Measurements from ENCODE around the gene CYP4A11. TPM values are rescaled to one million over a fixed set of nuclear protein-coding genes. Genes with fewer than 3 reads are reported as not detected.
"Not testable (repeated sequence)": the region's sequence is repeated elsewhere in the genome, so short reads cannot be mapped to it uniquely, and the experiment has no call there.

The CYP4A11 gene, protein sequence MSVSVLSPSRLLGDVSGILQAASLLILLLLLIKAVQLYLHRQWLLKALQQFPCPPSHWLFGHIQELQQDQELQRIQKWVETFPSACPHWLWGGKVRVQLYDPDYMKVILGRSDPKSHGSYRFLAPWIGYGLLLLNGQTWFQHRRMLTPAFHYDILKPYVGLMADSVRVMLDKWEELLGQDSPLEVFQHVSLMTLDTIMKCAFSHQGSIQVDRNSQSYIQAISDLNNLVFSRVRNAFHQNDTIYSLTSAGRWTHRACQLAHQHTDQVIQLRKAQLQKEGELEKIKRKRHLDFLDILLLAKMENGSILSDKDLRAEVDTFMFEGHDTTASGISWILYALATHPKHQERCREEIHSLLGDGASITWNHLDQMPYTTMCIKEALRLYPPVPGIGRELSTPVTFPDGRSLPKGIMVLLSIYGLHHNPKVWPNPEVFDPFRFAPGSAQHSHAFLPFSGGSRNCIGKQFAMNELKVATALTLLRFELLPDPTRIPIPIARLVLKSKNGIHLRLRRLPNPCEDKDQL
- not detected in 2 replicates for total RNA-seq

DNA sequence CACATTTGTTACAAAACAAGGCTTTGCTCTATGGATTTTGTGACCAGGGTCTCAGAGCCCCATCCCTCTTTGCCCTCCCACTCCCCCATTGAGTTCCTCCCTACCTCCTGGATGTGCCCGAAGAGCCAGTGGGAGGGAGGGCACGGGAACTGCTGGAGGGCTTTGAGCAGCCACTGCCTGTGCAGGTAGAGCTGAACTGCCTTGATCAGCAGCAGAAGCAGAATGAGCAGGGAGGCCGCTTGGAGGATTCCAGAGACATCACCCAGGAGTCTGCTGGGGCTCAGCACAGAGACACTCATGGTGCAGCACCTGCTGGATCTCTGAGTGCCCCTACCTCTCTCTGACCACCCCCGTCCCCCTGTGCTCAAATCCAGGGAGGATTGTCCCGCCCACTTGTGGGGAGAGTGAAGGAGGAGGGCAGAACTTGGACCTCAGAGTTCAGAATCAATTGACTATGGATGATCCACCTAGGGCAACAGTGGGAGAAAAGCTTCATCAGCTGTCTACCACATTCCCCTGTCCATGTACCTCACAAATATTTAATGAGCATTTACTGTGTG is at the start of gene CYP4A11:
TSS of gene CYP4A11 (minus strand) at position 342 of the 560 bp plus-strand sequence. CDS start at position 299, 43 bp downstream.
- TF ChIP-seq, protein P1, sequence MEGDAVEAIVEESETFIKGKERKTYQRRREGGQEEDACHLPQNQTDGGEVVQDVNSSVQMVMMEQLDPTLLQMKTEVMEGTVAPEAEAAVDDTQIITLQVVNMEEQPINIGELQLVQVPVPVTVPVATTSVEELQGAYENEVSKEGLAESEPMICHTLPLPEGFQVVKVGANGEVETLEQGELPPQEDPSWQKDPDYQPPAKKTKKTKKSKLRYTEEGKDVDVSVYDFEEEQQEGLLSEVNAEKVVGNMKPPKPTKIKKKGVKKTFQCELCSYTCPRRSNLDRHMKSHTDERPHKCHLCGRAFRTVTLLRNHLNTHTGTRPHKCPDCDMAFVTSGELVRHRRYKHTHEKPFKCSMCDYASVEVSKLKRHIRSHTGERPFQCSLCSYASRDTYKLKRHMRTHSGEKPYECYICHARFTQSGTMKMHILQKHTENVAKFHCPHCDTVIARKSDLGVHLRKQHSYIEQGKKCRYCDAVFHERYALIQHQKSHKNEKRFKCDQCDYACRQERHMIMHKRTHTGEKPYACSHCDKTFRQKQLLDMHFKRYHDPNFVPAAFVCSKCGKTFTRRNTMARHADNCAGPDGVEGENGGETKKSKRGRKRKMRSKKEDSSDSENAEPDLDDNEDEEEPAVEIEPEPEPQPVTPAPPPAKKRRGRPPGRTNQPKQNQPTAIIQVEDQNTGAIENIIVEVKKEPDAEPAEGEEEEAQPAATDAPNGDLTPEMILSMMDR (IDR thresholded peaks at IDR 0.05; ENCODE audit: insufficient read depth, low read depth, low read length), result no peak
- DNase-seq (ENCODE audit: low read depth), result no peak
- no peak within 1 kb of the TSS for H3K4me3 ChIP-seq (ENCODE audit: low read depth, low read length)

DNA sequence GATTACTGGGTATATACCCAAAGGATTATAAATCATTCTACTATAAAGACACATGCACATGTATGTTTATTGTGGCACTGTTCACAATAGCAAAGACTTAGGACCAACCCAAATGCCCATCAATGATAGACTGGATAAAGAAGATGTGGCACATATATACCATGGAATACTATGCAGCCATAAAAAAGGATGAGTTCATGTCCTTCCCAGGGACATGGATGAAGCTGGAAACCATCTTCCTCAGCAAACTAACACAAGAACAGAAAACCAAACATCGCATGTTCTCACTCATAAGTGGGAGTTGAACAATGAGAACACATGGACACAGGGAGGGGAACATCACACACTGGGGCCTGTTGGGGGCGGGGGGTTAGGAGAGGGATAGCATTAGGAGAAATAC is 49.3 kb upstream of the CYP4A11 start:
- not testable (repeated sequence) for H3K4me3 ChIP-seq (ENCODE audit: low read depth, low read length); DNase-seq (ENCODE audit: low read depth)

DNA sequence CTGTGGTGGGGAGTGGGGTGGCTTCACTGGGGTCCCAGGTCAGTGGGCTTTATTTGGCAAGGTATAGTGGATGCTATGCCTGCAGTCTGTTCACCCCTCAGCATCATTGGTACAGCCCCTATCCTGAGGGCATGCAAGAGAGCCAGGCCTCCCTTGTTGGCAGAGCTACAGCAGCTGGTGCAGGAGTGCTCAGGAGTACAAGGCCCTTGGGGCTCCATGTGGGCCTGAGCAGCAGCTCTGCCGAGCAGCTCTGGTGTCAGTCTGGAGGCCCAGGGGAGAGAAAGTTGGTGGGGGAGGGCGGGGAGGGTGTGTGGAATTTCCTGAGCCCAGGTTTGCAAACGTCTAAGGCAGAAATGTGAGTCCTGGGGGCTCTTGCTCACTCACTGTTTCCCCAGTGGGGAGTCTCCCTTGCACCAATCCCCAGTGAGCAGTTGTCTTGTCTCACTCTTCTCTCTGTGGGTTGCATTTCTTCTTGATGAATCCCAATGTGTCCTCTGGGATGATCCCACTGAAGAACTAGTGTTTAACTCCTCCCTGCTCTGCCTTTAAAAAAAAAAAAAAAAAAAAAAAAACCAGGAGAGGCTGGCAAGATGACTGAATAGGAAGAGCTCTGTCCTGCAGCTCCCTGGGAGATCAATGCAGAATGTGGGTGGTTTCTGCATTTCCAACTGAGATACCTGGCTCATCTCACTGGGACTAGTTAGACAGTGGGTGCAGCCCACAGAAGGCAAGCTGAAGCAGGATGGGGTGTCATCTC is 42.7 kb upstream of the CYP4A11 start:
- DNase-seq (ENCODE audit: low read depth), result no peak
- TF ChIP-seq, protein P1 (IDR thresholded peaks at IDR 0.05; ENCODE audit: insufficient read depth, low read depth, low read length), result no peak
- no peak overlapping the region for H3K4me3 ChIP-seq (ENCODE audit: low read depth, low read length)

DNA sequence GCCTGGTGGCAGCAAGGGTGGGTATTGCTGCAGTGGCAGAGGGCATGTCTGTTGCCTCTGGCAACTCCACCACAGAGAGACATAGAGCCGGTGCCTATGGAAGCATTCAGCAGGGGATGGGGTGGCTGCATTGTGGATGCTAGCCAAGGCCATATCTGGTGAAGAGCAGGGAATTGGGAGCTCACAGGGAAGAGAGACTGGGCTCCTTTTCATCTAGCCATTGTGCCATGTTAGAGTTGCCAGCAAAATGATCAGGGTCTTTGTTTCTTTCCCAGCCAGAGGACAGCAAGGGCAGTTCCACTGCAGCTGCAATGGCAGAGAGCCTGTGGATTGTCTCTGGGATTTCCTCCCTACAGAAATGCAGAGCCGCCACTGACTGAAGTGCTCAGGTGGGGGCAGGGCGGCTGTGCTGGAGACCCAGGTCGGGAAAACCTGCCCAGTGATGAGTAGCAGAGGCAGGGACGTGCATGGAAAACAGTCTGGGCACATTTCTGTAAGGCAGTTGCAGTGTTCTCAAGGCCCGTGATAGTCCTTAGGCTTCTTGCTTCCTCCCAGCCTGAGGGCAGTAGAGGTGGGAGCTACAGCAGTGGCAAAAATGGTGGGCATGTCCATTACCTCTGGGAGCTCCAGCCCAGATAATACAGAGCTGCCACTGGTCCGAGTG is 42.0 kb upstream of the CYP4A11 start:
- TF ChIP-seq, protein P1 (IDR thresholded peaks at IDR 0.05; ENCODE audit: insufficient read depth, low read depth, low read length), result no peak
- no peak overlapping the region for H3K4me3 ChIP-seq (ENCODE audit: low read depth, low read length)
- DNase-seq (ENCODE audit: low read depth), result no peak

DNA sequence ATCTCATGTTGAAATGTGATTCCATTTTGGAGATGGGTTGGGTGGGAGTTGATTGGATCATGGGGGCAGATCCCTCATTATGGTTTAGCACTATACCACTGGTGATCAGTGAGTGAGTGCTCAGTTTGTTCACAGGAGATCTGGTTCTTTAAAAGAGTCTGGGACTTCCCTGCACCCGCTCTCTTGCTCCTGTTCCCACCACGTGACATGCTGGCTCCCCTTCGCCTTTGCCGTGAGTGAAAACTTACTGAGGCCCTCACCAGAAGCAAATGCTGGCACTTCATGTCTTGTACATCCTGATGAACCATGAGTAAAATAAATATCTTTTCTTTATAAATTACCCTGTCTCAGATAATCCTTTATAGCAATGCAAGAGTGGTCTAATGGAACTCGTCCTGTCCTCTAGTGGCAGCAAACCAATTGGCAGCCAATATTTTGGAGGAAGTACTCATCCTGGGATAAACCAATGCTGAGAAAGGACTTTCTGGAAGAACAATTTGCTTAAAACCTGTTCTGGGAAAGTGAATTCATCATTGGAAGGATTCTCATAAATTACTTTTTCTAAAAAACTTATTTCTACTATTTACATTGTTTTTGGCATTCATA is 27.8 kb upstream of the CYP4A11 start:
- no peak overlapping the region for H3K4me3 ChIP-seq (ENCODE audit: low read depth, low read length)
- no peak for DNase-seq (ENCODE audit: low read depth)
- TF ChIP-seq, protein P1 (IDR thresholded peaks at IDR 0.05; ENCODE audit: insufficient read depth, low read depth, low read length), result no peak

DNA sequence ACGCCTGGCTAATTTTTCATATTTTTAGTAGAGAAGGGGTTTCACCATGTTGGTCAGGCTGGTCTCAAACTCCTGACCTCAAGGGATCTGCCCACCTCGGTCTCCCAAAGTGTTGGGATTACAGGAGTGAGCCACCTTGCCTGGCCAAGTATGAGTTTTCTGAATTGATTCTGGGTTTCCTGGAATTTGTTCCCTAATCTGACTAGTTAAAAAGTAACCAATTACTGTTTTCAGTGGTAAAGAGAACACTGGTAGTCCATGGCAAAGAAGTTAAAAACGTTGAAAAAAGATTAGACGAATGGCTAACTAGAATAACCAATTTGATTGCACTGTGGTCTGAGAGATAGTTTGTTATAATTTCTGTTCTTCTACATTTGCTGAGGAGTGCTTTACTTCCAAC is 21.0 kb upstream of the CYP4A11 start:
- H3K4me3 ChIP-seq (ENCODE audit: low read depth, low read length); DNase-seq (ENCODE audit: low read depth): not testable (repeated sequence)

DNA sequence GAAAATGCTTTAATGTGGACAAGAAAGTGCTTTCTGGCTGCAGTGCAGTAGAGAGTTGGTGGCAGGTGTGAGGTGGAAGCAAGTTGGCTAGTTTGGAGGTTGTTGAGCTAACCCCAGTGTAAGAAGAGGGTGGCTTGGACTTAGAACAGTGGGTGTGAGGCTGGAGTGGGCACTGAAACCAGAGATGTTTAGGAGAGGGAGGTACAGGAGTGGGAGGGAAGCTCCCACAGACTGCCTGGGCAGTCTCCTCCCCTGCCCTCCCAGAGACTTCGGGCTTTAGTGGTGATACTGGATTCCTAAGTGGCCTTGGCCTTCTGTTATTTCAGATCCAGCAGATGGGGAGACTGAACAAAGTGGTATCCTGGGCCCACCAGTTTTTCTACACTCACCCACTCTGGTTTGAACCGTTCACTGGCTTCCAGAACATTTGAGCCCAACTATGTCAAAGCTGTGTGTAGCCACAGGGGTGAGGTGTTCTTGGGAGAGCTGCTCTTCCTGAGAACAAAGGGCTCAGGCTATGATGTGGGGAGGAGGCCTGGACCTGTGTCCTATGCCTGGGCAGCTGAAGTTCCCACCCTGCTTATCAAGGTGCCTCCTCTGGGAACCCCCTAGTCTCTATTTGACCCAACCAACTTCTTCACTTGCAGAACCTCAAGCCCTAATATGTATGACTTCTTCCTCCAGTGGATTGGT is 19.9 kb upstream of the CYP4A11 start:
- DNase-seq (ENCODE audit: low read depth), result no peak
- H3K4me3 ChIP-seq (ENCODE audit: low read depth, low read length), result no peak overlapping the region
- TF ChIP-seq, protein P1 (IDR thresholded peaks at IDR 0.05; ENCODE audit: insufficient read depth, low read depth, low read length), result no peak
